ENCODE results near the gene HDX.
"Not testable (repeated sequence)": the region's sequence is repeated elsewhere in the genome, so short reads cannot be mapped to it uniquely, and the experiment has no call there.

HDX gene, protein sequence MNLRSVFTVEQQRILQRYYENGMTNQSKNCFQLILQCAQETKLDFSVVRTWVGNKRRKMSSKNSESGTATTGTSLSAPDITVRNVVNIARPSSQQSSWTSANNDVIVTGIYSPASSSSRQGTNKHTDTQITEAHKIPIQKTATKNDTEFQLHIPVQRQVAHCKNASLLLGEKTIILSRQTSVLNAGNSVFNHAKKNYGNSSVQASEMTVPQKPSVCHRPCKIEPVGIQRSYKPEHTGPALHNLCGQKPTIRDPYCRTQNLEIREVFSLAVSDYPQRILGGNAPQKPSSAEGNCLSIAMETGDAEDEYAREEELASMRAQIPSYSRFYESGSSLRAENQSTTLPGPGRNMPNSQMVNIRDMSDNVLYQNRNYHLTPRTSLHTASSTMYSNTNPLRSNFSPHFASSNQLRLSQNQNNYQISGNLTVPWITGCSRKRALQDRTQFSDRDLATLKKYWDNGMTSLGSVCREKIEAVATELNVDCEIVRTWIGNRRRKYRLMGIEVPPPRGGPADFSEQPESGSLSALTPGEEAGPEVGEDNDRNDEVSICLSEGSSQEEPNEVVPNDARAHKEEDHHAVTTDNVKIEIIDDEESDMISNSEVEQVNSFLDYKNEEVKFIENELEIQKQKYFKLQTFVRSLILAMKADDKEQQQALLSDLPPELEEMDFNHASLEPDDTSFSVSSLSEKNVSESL
- 0.88 to 0.94 reads per million in 2 donors for total RNA-seq

DNA sequence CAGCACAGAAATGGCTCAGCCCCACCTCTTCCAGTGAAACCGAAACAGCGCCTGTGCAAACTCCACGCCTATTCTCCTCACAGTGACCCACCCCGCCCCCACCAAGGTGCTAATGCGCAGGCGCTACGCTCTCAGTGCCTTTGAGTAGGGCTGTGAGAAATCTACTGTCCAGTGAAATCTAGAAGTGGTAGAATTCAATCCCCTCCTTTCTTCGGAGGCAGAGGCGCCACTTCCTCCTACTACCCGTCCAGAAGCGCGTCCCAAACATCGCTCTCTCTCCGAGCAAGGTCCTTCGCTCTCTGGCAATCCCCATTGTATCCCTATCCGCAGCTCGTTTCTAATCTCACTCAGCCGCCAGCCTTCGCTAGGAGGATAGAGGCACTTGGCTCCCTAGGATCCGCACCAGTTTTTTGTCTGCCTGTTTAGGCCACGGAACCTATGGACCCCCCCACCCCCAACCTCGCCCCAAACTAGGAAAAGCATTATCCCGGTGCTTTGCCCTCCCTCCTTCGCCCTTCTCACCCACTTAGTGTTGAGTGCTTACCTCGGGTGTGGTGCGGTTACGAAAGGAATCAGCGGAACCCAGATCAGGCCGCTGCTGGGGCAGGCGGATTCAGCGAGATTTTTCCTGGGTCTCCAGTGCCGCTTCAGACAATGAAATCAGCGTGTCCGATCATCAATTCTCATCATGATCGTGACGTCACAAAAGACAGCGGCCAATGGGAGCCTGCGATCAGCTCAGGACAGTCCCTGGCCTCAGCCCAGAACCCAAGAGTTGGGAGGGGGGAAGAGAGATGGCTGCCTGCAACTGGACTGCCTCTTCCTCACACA lies at the start of gene HDX:
Gene HDX, minus strand, starts transcription at position 656 of the 831 bp plus-strand sequence. CDS start 27,056 bp downstream, outside the sequence.
- peak; percentile 2 to 79 (median 31) for DNase-seq

- DNase-seq: not testable (repeated sequence)
These were observed 39.1 kb upstream of the HDX start for GRCh38 chrX:84541315-84541714.

- DNase-seq: not testable (repeated sequence)
These were observed 35.4 kb upstream of the HDX start for GRCh38 chrX:84537627-84538026.

DNA sequence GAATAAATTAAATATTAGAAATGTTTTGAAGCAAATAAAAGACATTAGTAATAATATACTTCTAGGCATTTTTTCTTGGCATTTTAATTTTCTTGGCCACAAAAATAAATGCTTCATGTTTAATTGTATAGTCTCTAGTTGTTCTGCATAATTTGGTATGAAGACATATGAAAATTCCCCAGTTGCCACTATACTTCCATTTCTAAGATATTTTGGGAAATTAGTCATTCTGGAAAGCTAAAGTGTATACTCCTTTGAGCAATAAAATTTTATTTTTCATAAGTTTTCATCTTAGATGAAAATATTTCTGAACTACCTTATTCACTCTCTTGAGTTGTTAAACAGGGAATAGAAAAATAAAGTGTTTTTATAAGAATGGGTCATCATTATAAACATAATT lies 13.8 kb downstream of the HDX start:
- no peak for DNase-seq

GRCh38 chrX:84487365-84488353 lies 14.6 kb downstream of the HDX start:
- DNase-seq: no peak

DNA sequence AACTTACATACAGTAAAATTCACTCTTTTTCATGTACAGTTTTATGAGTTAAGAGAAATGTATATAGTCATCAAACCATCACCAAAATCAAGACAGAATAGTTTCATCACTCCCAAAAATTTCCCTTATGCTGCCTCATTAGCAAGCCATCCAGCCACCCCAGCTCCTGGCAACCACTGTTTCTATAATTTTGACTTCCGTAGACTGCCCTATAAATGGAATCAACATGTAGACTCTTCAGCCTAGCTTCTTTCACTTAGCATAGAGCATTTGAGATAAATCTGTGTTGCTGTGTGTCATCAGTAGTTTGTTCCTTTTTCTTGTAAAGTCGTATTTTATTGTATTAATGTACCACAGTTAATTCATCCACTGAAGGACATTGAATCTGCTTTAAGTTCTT lies 23.2 kb downstream of the HDX start:
- DNase-seq: no peak

- no peak for DNase-seq
These were observed 25.1 kb downstream of the HDX start for GRCh38 chrX:84477114-84477513.

- DNase-seq: no peak
These were observed 26.7 kb downstream of the HDX start for GRCh38 chrX:84475596-84475995.

DNA sequence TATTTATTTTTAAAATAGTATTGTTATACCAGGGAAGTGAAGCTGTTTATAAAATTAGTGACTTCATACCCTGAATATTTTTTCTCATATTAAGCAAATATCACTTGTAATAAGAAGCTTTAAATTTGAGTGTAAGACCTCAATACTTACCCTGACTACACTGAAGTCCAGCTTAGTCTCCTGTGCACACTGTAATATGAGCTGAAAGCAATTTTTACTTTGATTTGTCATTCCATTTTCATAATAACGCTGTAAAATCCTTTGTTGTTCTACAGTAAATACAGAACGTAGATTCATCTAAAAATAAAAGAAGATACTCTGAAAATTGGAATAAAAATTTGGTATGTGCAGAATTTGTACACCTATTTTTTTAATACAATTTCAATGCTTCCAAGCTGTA lies 27.2 kb downstream of the HDX start:
- DNase-seq: no peak

DNA sequence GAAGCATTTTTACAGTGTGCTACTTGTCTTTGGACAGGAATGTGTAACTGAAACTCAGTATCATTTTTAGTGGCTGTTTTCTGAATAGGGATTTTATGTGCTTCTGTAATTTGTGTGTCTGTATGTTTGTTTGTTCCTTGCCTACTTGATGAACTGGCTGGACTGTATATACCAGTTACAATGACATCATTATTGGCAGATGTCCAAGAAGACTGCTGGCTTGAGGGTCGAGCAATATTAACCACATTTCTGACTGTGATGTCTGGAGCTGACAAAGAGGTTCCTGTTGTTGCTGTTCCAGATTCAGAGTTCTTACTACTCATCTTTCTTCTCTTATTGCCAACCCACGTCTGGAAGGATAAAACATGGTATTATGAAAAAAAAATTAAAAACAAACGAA lies 33.0 kb downstream of the HDX start:
- no peak for DNase-seq

DNA sequence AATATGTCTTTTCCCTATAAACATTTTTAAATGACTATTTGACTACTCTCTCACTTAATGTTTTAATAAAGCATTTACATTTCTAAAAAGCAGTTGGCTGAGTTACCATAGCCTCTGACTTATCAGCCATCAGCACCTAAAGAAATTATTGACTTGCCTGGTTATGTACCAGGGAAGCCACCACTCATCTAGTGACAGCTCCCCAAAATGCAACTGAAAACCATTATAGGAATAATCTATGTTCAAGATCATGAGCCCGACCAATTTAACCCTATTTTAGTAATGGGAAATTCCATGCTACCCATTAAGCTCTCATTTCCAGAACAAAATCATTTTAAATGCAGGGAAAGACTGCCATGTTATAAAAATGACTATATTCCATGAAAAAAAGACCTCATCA lies 34.4 kb downstream of the HDX start:
- no peak for DNase-seq

DNA sequence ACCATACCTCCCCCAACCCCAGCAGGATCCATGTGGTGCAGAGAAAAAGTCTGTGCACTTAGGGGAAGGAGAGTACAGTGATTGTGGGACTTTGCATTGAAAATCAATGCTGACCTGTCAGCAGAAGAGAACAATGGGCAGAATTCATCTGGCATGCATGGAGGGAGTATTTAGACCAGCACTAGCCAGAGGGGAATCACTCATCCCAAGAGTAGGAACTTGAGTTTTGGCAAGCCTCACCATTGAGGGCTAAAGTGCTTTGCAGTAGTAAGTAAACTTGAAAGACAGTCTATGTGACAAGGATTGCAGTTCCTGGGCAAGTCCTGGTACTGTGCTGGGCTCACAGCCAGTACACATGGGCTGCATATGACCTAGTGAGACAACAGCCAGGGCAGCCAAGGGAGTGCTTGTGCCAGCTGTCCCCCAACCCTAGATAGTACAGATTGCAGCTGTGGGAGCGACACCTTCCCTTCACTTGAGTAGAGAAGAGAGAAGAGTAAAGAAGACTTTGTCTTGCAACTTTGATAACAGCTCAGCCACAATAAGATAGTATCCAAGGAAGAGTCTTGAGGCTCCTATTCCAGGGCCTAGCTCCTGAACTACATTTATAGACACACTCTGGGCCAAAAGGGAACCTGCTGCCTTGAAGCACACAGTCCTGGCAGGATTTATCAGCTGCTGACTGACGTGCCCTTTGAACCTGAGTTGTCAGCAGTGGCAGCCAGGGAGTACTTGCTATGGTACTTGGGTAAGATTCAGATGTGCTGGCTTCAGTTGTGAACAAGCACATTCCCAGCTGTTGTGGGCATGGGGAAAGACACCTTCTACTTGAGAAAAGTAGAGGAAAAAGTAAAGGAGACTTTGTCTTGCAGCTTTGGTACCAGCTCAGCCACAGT lies 48.7 kb downstream of the HDX start:
- no peak for DNase-seq

DNA sequence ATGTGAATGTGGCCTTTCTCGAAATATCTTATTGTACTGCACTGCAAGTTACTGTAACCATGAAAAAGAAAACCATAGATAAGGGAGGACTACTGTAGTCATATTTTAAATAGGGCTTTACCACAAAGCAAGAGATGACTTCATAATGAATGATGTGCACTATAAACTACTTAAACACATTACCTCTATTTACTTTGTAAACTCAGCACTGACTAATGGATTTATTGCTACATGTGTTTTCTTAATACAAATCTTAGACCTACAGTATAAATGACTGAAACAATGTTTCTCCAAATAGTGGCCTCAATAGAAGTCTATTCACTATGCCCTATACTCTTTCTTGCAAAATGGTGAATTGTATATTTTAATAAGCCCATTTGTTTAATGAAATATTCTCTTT lies 61.1 kb downstream of the HDX start:
- no peak for DNase-seq

GRCh38 chrX:84415140-84415539 lies 87.1 kb downstream of the HDX start:
- DNase-seq: no peak

DNA sequence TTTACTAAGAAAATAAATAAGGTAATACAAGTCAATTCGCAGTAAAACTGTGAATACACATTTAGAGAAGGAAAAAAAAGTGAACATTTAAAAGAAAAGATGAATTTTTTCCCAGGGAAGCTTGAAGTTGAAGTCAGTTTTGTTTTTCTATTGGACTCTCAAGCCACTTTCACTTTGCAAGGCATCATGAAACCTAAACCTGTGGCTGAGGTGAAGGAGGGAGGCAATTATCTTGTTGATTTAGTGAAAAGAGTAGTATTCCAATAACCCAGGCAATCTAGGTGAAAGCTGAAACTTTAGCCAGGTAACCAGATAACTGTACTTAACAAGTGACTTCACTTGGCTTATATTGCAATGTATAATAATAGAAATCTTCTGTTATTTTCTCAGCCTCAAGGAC lies 138.6 kb downstream of the HDX start:
- DNase-seq: no peak

DNA sequence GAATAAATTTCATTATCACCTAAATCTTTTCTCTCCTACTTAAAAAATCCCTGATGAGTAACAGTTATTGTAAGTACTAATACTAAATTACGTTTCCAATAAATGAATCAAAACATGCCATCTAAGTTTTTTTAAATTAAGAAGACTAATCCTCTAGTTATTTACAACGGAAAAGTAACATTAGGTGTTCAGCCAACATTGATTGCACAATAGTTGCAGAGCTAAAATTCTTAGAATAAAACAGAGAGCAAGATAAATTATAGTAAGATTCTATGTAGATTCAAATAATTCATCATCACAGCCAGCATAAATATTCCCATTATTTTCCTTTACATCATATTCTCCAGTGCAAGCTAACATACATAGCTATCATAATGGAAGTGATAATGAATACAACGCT lies 139.2 kb downstream of the HDX start:
- DNase-seq: no peak

DNA sequence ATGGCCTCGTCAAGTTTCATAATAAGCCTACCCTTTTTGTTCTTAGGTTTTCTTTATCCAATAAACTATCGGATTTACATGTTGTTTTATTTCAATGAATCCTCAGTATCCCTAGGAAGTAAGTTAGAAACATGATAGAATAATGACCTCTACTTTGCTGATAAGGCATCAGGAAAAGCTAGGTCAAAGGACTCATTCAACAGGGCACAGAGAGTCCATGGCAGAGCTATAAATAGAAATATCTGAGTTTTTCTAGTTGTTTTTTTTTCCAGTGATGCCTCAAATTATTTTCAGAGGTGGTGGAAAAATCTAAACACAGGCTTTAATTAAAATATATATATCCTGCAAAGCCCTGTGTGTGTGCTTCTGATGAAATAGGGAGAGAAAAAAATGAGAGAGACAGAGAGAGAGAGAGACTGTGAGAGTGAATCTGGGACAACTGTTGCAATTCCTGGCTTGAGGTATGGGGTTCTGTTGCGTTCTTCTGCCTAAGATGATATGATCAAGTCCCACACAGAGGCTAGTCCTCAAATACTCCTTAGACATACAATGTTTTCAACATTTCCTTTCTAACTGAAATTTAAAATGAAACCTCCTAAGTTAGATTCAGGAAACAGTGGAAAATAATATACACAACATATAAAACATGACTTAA lies 139.9 kb downstream of the HDX start:
- DNase-seq: no peak

- DNase-seq: no peak
These were observed 144.0 kb downstream of the HDX start for GRCh38 chrX:84358271-84358670.

- no peak for DNase-seq
These were observed 145.0 kb downstream of the HDX start for GRCh38 chrX:84357296-84357695.

DNA sequence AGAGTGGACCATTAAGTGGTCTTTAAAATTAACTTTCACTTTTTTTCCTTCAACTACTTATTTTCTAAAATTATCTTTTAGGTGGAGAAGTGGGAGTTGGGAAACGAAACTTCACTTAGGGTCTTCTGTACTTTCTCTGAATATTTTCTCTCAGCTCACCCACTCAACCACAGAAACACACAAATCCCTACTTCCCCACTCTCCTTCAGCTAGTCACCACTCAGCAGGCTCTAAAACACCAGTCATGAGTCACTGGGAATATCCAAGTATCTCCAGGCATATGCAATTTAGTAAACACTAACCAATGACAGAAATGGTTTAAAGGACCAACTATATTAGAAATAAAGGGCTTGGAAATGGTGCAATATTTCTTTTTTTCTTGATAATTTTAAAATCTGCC lies 161.3 kb downstream of the HDX start:
- no peak for DNase-seq

Measured in T-helper 2 cell (primary cell).